Ascending aorta (tissue), 2 donors: ENCODE results near the gene PAFAH1B1. TPM values are rescaled to one million over a fixed set of nuclear protein-coding genes. Genes with fewer than 3 reads are reported as not detected.

Experiments used
- DNase-seq, 2 donors: peaks; one replicate each; pipeline ENCODE4 v3.0.0-alpha.2; 2019; ENCODE audit warnings: low spot score in 2 of 2
- H3K27ac ChIP-seq, 2 donors: fragments of 200-600 bp; sonication (generic); one replicate each; pipeline ENCODE4 v1.5.1; 2016 to 2017; ENCODE audit warnings: mild to moderate bottlenecking in 1 of 2
- H3K27me3 ChIP-seq: fragments of 200-600 bp; sonication (generic); one replicate; pipeline ENCODE4 v1.5.1; 2017
- H3K36me3 ChIP-seq, 2 donors: fragments of 200-600 bp; sonication (generic); one replicate each; pipeline ENCODE4 v1.5.1; 2016
- H3K4me1 ChIP-seq, 2 donors: fragments of 200-600 bp; sonication (generic); one replicate each; pipeline ENCODE4 v1.5.1; 2016 to 2017; ENCODE audit warnings: mild to moderate bottlenecking in 1 of 2
- H3K4me3 ChIP-seq, 2 donors: fragments of 200-600 bp; sonication (generic); one replicate each; pipeline ENCODE4 v1.5.1; 2016 to 2017; ENCODE audit warnings: mild to moderate bottlenecking in 1 of 2
- H3K9me3 ChIP-seq, 2 donors: fragments of 200-600 bp; sonication (generic); one replicate each; pipeline ENCODE4 v1.5.1; 2016
- CTCF ChIP-seq, 3 experiments: fragments of 200-600 bp in 2 of 3; fragments of 450-650 bp in 1 of 3; sonication (generic) in 2 of 3; IDR thresholded peaks; one replicate each; pipeline ENCODE4 v1.5.1; 2016 to 2019; ENCODE audit warnings: antibody characterized with exemption in 3 of 3, mild to moderate bottlenecking in 1 of 3, moderate library complexity in 1 of 3
- intact Hi-C: fragments of 100-400 bp; cut with DNase I; formaldehyde crosslinking; loops from one replicate; pipeline ENCODE4 v1.15.1; 2023
- total RNA-seq: library from RNA; depleted of rRNA; stranded (reverse); fragments of >200 nt; gene quantifications from one replicate; pipeline ENCODE4 v1.1.0, GENCODE V29; 2016

PAFAH1B1 gene
- total RNA-seq, 1 donor from 2014 or later: 29.6 TPM

DNA sequence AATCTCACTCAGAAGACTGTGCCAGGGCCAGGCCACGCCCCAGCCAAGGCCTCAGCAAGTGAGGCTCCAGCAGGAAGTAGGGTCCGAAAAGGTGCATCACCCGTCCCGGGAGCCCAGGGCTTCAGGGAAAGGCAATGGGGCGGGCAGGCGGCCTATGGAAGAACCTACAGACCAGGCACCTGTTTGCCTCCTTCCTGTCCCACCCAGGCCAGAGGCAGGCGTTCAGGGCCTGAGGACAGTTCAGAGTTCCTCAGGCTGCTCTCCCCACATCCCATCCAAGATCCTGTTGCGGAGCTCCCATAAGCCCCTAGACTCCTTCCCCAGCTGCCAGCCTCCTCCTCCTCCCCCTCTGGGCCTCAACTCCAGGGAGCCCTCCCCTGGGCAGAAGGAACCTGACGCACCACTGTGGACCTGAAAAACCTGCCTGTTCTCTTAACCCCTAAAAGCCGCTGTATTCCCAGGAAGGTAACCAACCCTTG lies 115.8 kb downstream of the PAFAH1B1 start:
- Histone ChIP-seq H3K4me3 (peak overlapping the region; percentile 30 to 95), H3K36me3 (peaks cover 0 to 3% of the 10 kb centered on the region in 2 donors), H3K4me1 (peaks cover 24 to 44% of the 10 kb centered on the region in 2 donors), H3K27ac (peak overlapping the region; percentile 64 to 71), H3K9me3 (no peaks in the 10 kb centered on the region), H3K27me3 (no peaks in the 10 kb centered on the region)
- no peak for TF ChIP-seq CTCF (IDR thresholded peaks at IDR 0.05)
- no peak for DNase-seq
- intact Hi-C loops: no loop called here

GRCh38 chr17:2710071-2710802 lies 116.8 kb downstream of the PAFAH1B1 start:
- Histone ChIP-seq H3K27ac (peak overlapping the region; percentile 64 to 71), H3K4me3 (peak overlapping the region; percentile 77 to 95), H3K9me3 (no peaks in the 10 kb centered on the region), H3K27me3 (no peaks in the 10 kb centered on the region), H3K36me3 (no peaks in the 10 kb centered on the region), H3K4me1 (peaks cover 24 to 44% of the 10 kb centered on the region in 2 donors)
- intact Hi-C loops: loop anchor here (2.0 to 5.0 kb wide), 3 partner anchors 199 to 318 kb away; partner anchors contain the start of gene METTL16
- TF ChIP-seq CTCF (IDR thresholded peaks at IDR 0.05): no peak
- no peak for DNase-seq

GRCh38 chr17:2710803-2711607 lies 117.6 kb downstream of the PAFAH1B1 start:
- no peaks in the 10 kb centered on the region for H3K36me3 ChIP-seq
- H3K9me3 ChIP-seq: no peaks in the 10 kb centered on the region
- H3K4me1 ChIP-seq: peaks cover 24 to 44% of the 10 kb centered on the region in 2 donors
- H3K27ac ChIP-seq: peak overlapping the region; percentile 56 to 71
- peak overlapping the region; percentile 77 to 95 for H3K4me3 ChIP-seq
- TF ChIP-seq CTCF (IDR thresholded peaks at IDR 0.05): no peak
- DNase-seq: no peak
- intact Hi-C loops: loop anchor here (1.0 to 5.0 kb wide), 4 partner anchors 118 to 319 kb away; partner anchors contain the start of genes METTL16 and PAFAH1B1
- H3K27me3 ChIP-seq: no peaks in the 10 kb centered on the region

DNA sequence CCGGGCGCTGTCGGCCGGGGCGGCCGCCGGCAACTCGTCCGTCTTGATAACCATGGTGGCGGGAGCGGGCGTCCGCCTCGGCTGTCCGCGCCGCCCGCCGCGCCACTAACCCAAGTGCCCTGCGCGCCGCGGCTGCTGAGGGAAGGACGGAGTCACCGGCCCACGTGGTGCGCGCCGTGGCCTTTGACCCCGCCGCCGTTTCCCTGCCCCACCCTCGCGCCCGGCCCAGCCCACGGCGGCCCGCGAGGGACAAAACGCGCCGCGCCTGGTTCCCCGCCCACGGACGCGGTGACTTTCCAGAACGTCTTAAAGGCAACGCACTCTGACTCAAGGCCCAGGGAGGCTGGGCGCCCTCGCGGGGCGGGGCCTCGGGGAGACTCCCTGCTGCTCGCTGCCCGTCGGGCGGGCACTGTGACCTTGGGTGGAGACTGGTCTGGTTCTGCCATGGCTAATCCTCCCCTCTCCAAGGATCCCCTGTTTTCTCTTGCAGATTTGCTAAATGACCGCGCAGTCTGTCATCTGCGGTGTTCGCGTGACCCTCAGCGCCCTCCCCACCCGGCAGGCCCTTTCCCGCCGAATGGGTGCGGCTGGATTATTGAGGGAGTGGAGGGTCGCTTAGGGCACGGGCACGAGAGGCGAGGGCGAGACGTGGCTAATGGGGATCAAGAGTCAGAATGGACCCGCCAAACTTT lies 118.3 kb downstream of the PAFAH1B1 start, which contains the start of gene CLUH:
TSS of gene CLUH (minus strand) at position 157 of the 692 bp plus-strand sequence. CDS start at position 54, 103 bp downstream.
- Histone ChIP-seq H3K4me3 (peak within 1 kb of the TSS; percentile 77 to 95), H3K27ac (peak within 1 kb of the TSS; percentile 56 to 71), H3K9me3 (no peaks in the 10 kb centered on the region), H3K4me1 (peaks cover 24 to 44% of the 10 kb centered on the region in 2 donors), H3K27me3 (no peaks in the 10 kb centered on the region), H3K36me3 (no peaks in the 10 kb centered on the region)
- intact Hi-C loops: loop anchor here (1.0 to 5.0 kb wide), 4 partner anchors 118 to 319 kb away; partner anchors contain the start of genes METTL16 and PAFAH1B1
- TF ChIP-seq CTCF (IDR thresholded peaks at IDR 0.05): no peak
- DNase-seq: peak; percentile 92 to 98
